ENCODE results near the gene GYG1.

GYG1 gene

GRCh38 chr3:149016242-149016641, 24.9 kb downstream of the GYG1 start:
- TF ChIP-seq POLR2A (IDR thresholded peaks at IDR 0.05; ENCODE audit: extremely low read depth, insufficient read length), result no peak
- no peak for TF ChIP-seq CTCF (IDR thresholded peaks at IDR 0.05; ENCODE audit: low read depth, low read length)
- no peak for TF ChIP-seq MAX (IDR thresholded peaks at IDR 0.05; ENCODE audit: low read depth, low read length)
- no peak for TF ChIP-seq MYC (IDR thresholded peaks at IDR 0.05; ENCODE audit: low read depth, low read length)
- no peak for DNase-seq (ENCODE audit: low read depth)

GRCh38 chr3:149016669-149017541, 25.6 kb downstream of the GYG1 start:
- no peak for TF ChIP-seq MAX (IDR thresholded peaks at IDR 0.05; ENCODE audit: low read depth, low read length)
- no peak for TF ChIP-seq CTCF (IDR thresholded peaks at IDR 0.05; ENCODE audit: low read depth, low read length)
- TF ChIP-seq MYC (IDR thresholded peaks at IDR 0.05; ENCODE audit: low read depth, low read length), result no peak
- no peak for TF ChIP-seq POLR2A (IDR thresholded peaks at IDR 0.05; ENCODE audit: extremely low read depth, insufficient read length)
- H3K4me3 ChIP-seq (ENCODE audit: low read depth, low read length), result no peak overlapping the region
- no peak for DNase-seq (ENCODE audit: low read depth)

More at GRCh38 chr3:149016242-149016641, 24.9 kb downstream of the GYG1 start:
- no peak overlapping the region for H3K4me3 ChIP-seq (ENCODE audit: low read depth, low read length)

GRCh38 chr3:149018247-149018646, 26.9 kb downstream of the GYG1 start:
- no peak for TF ChIP-seq MYC (IDR thresholded peaks at IDR 0.05; ENCODE audit: low read depth, low read length)
- no peak for TF ChIP-seq POLR2A (IDR thresholded peaks at IDR 0.05; ENCODE audit: extremely low read depth, insufficient read length)
- TF ChIP-seq MAX (IDR thresholded peaks at IDR 0.05; ENCODE audit: low read depth, low read length), result no peak
- no peak for TF ChIP-seq CTCF (IDR thresholded peaks at IDR 0.05; ENCODE audit: low read depth, low read length)
- DNase-seq (ENCODE audit: low read depth), result no peak

GRCh38 chr3:149019580-149019979, 28.2 kb downstream of the GYG1 start:
- no peak for TF ChIP-seq MAX (IDR thresholded peaks at IDR 0.05; ENCODE audit: low read depth, low read length)
- no peak for TF ChIP-seq POLR2A (IDR thresholded peaks at IDR 0.05; ENCODE audit: extremely low read depth, insufficient read length)
- TF ChIP-seq CTCF (IDR thresholded peaks at IDR 0.05; ENCODE audit: low read depth, low read length), result no peak
- no peak for TF ChIP-seq MYC (IDR thresholded peaks at IDR 0.05; ENCODE audit: low read depth, low read length)
- no peak for DNase-seq (ENCODE audit: low read depth)
- no peak overlapping the region for H3K4me3 ChIP-seq (ENCODE audit: low read depth, low read length)

More at GRCh38 chr3:149018247-149018646, 26.9 kb downstream of the GYG1 start:
- no peak overlapping the region for H3K4me3 ChIP-seq (ENCODE audit: low read depth, low read length)

GRCh38 chr3:149020196-149020838, 29.0 kb downstream of the GYG1 start:
- TF ChIP-seq CTCF (IDR thresholded peaks at IDR 0.05; ENCODE audit: low read depth, low read length) (no peak), MYC (IDR thresholded peaks at IDR 0.05; ENCODE audit: low read depth, low read length) (no peak), MAX (IDR thresholded peaks at IDR 0.05; ENCODE audit: low read depth, low read length) (no peak), POLR2A (IDR thresholded peaks at IDR 0.05; ENCODE audit: extremely low read depth, insufficient read length) (no peak)
- H3K4me3 ChIP-seq (ENCODE audit: low read depth, low read length), result no peak overlapping the region
- DNase-seq (ENCODE audit: low read depth), result no peak

Data from NB4 (cell line).